Panc1 (cell line): ENCODE measurements around the gene PRKG1. TPM values are rescaled to one million over a fixed set of nuclear protein-coding genes. Genes with fewer than 3 reads are reported as not detected.

ENCODE experiments used
- ATAC-seq: fragments of 200-7000 bp; cut with Tn5 transposase; 2 replicates; pipeline ENCODE4 v1.9.1; 2020; ENCODE audit warnings: mild to moderate bottlenecking, moderate library complexity
- BruUV-seq: library from RNA; stranded (reverse); fragments of 400-500 nt; replicated peaks from 2 replicates; lab custom pipeline; 2021; lab: Mats Ljungman, UMichigan
- CTCF ChIA-PET: fragments of 300-600 bp; sonication (Branson Sonifier 250); formaldehyde crosslinking; loops from one replicate; lab custom pipeline; 2022; ENCODE audit warnings: antibody characterized with exemption; lab: Charles Lee
- POLR2A ChIA-PET: fragments of 300-600 bp; sonication (Branson Sonifier 250); formaldehyde crosslinking; loops from one replicate; lab custom pipeline; 2022; ENCODE audit warnings: antibody characterized with exemption; lab: Charles Lee
- DNase-seq: peaks from one replicate; pipeline ENCODE4 v3.0.0-alpha.2; 2010; ENCODE audit warnings: low read depth, low spot score
- H3K27ac ChIP-seq: 2 replicates; pipeline ENCODE4 v1.5.1; 2011; ENCODE audit warnings: mild to moderate bottlenecking, low read length, inconsistent platforms
- H3K27me3 ChIP-seq: fragments of 200-500 bp; sonication (Bioruptor generic); 2 replicates; pipeline ENCODE4 v1.6.0; 2014; ENCODE audit warnings: low read length, inconsistent platforms; ENCODE audit not compliant: control insufficient read depth, insufficient read depth
- H3K36me3 ChIP-seq: fragments of 200-500 bp; sonication (Bioruptor generic); 2 replicates; pipeline ENCODE4 v1.5.1; 2014; ENCODE audit warnings: inconsistent platforms, mild to moderate bottlenecking, low read length, moderate library complexity; ENCODE audit not compliant: control insufficient read depth, insufficient read depth
- H3K4me1 ChIP-seq: 2 replicates; pipeline ENCODE4 v1.5.1; 2011; ENCODE audit warnings: inconsistent platforms, mild to moderate bottlenecking, low read length, moderate library complexity; ENCODE audit not compliant: control insufficient read depth, insufficient read depth
- H3K4me3 ChIP-seq, 2 experiments: 2 replicates each; pipeline ENCODE4 v1.5.1; 2011 to 2012; ENCODE audit warnings: low read depth in 2 of 2, low read length in 2 of 2, mild to moderate bottlenecking in 2 of 2, inconsistent platforms in 1 of 2, moderate library complexity in 1 of 2
- H3K9me3 ChIP-seq: fragments of 200-500 bp; sonication (Bioruptor generic); 2 replicates; pipeline ENCODE4 v1.5.1; 2014; ENCODE audit warnings: low read depth, mild to moderate bottlenecking, inconsistent platforms, low read length, moderate library complexity; ENCODE audit not compliant: control insufficient read depth, insufficient read depth
- CTCF ChIP-seq: fragments of 450-650 bp; IDR thresholded peaks from 2 replicates; pipeline ENCODE4 v1.5.1; 2017; ENCODE audit warnings: mild to moderate bottlenecking
- POLR2AphosphoS5 ChIP-seq: IDR thresholded peaks from 2 replicates; pipeline ENCODE4 v1.6.1; 2012; ENCODE audit warnings: mild to moderate bottlenecking, low read depth, low read length, moderate library complexity
- REST ChIP-seq, 2 experiments: IDR thresholded peaks; 2 replicates each; pipeline ENCODE4 v1.6.1; 2011 to 2012; ENCODE audit warnings: low read depth in 2 of 2, control low read depth in 1 of 2, low read length in 1 of 2, mild to moderate bottlenecking in 1 of 2, moderate library complexity in 1 of 2; ENCODE audit not compliant: insufficient read depth in 1 of 2
- SIN3A ChIP-seq: IDR thresholded peaks from 2 replicates; pipeline ENCODE4 v1.6.1; 2012; ENCODE audit warnings: low read depth, mild to moderate bottlenecking, low read length, moderate library complexity, borderline replicate concordance; ENCODE audit not compliant: insufficient read depth
- TCF7L2 ChIP-seq: IDR thresholded peaks from 2 replicates; pipeline ENCODE4 v1.6.1; 2011; ENCODE audit warnings: mild to moderate bottlenecking, low read depth, low read length, inconsistent platforms
- in situ Hi-C: cut with HindIII; loops from 2 replicates; pipeline ENCODE4 v1.10.0; 2016; ENCODE audit warnings: low sequenced_read_pairs, low pct_unique_long_range_greater_than_20kb
- intact Hi-C: fragments of 100-400 bp; cut with micrococcal nuclease; formaldehyde crosslinking; loops from one replicate; pipeline ENCODE4 v1.10.0; 2022; ENCODE audit not compliant: unreplicated experiment
- total RNA-seq: library from RNA; stranded (reverse); gene quantifications from one replicate; pipeline ENCODE4 v1.2.1, GENCODE V29; 2021; ENCODE audit not compliant: unreplicated experiment

PRKG1 gene
- total RNA-seq, 1 experiment from 2014 or later, result 0.92 TPM

- CTCF ChIA-PET, result no interaction called here
These were observed 129.8 kb downstream of the PRKG1 start for GRCh38 chr10:51204066-51204465.

GRCh38 chr10:51204701-51205100 lies 130.4 kb downstream of the PRKG1 start:
- no peak for TF ChIP-seq POLR2AphosphoS5
- TF ChIP-seq SIN3A, result no peak
- TF ChIP-seq REST (IDR thresholded peaks at IDR 0.05; ENCODE audit: insufficient read depth in 1 of 2, low read depth in 2 of 2, low read length in 1 of 2), result no peak
- TF ChIP-seq TCF7L2, result no peak
- no peak for TF ChIP-seq CTCF

More at GRCh38 chr10:51204066-51204465, 129.8 kb downstream of the PRKG1 start:
- Histone ChIP-seq H3K36me3 (no peaks in the 10 kb centered on the region), H3K27ac (no peak overlapping the region), H3K4me1 (no peaks in the 10 kb centered on the region), H3K4me3 (no peak overlapping the region), H3K27me3 (no peaks in the 10 kb centered on the region), H3K9me3 (no peaks in the 10 kb centered on the region)
- in situ Hi-C loops (no loop called here), intact Hi-C loops (no loop called here)
- no peak for DNase-seq
- no TSS peak for BruUV-seq
- no peak for TF ChIP-seq POLR2AphosphoS5
- no peak for TF ChIP-seq REST (IDR thresholded peaks at IDR 0.05; ENCODE audit: insufficient read depth in 1 of 2, low read depth in 2 of 2, low read length in 1 of 2)
- no peak for TF ChIP-seq CTCF
- no peak for TF ChIP-seq TCF7L2
- TF ChIP-seq SIN3A, result no peak
- POLR2A ChIA-PET, result no interaction called here
- no peak for ATAC-seq

More at GRCh38 chr10:51204701-51205100, 130.4 kb downstream of the PRKG1 start:
- Histone ChIP-seq H3K4me3 (no peak overlapping the region), H3K9me3 (no peaks in the 10 kb centered on the region), H3K27me3 (no peaks in the 10 kb centered on the region), H3K4me1 (no peaks in the 10 kb centered on the region), H3K36me3 (no peaks in the 10 kb centered on the region), H3K27ac (no peak overlapping the region)
- ATAC-seq, result no peak
- in situ Hi-C loops, result no loop called here
- BruUV-seq, result no TSS peak
- no peak for DNase-seq
- intact Hi-C loops, result no loop called here
- CTCF ChIA-PET, result no interaction called here
- POLR2A ChIA-PET, result no interaction called here
